ENCODE measurements around the gene TTLL8. TPM values are rescaled to one million over a fixed set of nuclear protein-coding genes. Genes with fewer than 3 reads are reported as not detected.

TTLL8 gene
- total RNA-seq, 3 donors from 2014 or later, result not detected

DNA sequence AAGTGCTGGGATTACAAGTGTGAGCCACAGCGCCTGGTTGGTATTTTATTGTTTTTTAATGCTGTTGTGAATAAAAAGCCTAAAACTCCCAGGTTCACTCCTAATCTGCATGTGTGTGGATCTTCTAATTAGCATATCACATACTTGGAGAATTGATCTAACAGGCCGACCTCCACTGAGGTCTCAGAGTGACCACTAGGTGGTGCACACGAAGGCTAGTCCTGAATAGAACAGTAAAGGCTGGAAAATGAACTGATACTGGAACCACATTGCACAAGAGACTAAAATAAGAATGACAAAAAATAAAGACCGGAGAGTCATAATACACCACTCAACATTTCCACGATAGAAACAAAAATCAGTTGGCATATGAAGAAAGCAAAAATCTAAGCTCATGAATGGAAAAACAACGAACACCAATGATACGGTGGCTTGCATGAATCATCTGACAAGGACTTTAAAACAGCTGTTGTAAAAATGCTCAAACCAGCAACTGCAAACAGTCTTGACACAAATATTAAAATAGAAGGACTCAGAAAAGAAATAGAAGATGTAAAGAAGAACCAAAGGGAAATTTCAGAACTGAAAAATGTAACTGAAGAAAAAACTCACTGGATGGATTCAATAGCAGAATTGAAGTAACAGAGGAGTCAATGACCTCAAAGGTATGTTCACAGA is 78.4 kb downstream of the TTLL8 start:
- Mint-ChIP-seq H3K4me1 (ENCODE audit: low read depth) (peaks cover 42% of the 10 kb centered on the region), H3K36me3 (ENCODE audit: insufficient read depth) (peaks cover 11% of the 10 kb centered on the region), H3K27me3 (ENCODE audit: low read depth) (peaks cover 8% of the 10 kb centered on the region), H3K9me3 (peaks cover 12% of the 10 kb centered on the region), H3K4me3 (peak overlapping the region; percentile 27)
- no peak for DNase-seq
- peak in 1 of 2 donors; percentile 6 for ATAC-seq

GRCh38 chr22:49977578-49977977 is 80.5 kb downstream of the TTLL8 start:
- peaks cover 2% of the 10 kb centered on the region for H3K27me3 Mint-ChIP-seq (ENCODE audit: low read depth)
- peaks cover 11% of the 10 kb centered on the region for H3K36me3 Mint-ChIP-seq (ENCODE audit: insufficient read depth)
- no peak overlapping the region for H3K4me3 Mint-ChIP-seq
- ATAC-seq (no peak), DNase-seq (no peak)
- peaks cover 36% of the 10 kb centered on the region for H3K4me1 Mint-ChIP-seq (ENCODE audit: low read depth)
- H3K9me3 Mint-ChIP-seq, result peaks cover 12% of the 10 kb centered on the region

DNA sequence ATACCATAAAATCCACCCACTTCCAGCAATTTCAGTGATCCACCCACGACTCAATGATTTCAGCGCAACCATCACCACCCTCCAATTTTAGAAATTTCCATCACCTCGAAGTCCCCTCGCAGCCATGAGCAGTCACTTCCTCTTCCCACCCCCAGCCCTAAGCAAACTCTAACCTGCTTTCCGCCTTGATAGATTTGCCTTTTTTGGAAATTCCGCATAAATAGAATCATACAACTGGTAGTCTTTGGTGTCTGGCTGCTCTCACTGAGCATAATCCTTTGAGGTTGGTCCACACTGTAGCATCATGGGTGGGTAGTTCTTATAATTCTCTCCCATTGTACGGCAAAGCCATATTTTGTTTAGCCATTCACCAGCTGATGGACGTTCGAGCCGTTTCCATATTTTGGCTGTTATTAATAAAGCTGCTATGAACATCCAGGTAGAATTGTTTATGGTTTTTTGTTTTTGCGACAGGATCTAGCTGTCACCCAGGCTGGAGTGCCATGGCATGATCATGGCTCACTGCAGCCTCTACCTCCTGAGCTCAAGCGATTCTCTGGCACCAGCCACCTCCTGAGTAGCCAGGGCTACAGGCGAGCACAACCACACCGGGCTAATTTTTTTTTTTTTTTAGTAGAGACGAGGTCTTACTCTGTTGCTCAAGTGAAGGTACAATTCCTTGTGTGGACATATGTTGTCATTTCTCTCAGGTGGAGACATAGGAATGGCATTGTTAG is 81.5 kb downstream of the TTLL8 start:
- ATAC-seq, result peak; percentile 74 to 75
- Mint-ChIP-seq H3K9me3 (peaks cover 12% of the 10 kb centered on the region), H3K4me3 (peak overlapping the region; percentile 43), H3K36me3 (ENCODE audit: insufficient read depth) (peaks cover 11% of the 10 kb centered on the region), H3K4me1 (ENCODE audit: low read depth) (peaks cover 36% of the 10 kb centered on the region), H3K27me3 (ENCODE audit: low read depth) (no peaks in the 10 kb centered on the region)
- peak; percentile 65 for DNase-seq

DNA sequence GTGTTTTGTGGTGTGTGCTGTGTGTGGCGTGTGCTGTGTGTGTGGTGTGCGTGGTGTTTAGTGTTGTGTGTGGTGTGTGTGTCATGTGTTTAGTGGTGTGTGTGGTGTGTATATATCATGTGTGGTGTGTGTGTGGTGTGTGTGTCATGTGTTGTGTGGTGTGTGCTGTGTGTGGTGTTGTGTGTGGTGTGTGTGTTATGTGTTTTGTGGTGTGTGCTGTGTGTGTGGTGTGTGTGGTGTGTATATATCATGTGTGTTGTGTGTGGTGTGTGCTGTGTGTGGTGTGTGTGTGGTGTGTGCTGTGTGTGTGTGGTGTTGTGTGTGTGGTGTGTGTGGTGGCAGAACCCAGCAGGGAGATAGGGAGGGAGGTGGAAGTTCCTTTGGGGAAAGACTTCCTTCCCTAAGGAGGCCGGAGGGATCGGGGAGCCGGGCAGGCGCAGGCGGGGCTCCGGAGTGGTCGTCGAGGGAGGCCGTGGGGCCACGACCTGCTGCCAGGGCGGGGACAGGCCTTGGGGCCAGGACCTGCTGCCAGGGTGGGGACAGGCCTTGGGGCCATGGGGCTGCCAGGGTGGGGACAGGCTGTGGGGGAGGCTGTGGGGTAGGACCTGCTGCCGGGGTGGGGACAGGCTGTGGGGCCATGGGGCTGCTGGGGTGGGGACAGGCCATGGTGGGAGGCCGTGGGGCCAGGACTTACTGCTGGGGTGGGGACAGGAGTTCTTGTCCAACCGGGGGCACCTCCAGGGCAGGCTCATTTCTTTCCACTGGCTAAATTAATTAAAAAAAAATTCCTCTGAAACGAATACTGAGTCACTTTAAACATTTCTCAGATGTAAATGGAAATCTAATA is 82.3 kb downstream of the TTLL8 start:
- ATAC-seq, result peak; percentile 28 to 45
- H3K27me3 Mint-ChIP-seq (ENCODE audit: low read depth), result no peaks in the 10 kb centered on the region

DNA sequence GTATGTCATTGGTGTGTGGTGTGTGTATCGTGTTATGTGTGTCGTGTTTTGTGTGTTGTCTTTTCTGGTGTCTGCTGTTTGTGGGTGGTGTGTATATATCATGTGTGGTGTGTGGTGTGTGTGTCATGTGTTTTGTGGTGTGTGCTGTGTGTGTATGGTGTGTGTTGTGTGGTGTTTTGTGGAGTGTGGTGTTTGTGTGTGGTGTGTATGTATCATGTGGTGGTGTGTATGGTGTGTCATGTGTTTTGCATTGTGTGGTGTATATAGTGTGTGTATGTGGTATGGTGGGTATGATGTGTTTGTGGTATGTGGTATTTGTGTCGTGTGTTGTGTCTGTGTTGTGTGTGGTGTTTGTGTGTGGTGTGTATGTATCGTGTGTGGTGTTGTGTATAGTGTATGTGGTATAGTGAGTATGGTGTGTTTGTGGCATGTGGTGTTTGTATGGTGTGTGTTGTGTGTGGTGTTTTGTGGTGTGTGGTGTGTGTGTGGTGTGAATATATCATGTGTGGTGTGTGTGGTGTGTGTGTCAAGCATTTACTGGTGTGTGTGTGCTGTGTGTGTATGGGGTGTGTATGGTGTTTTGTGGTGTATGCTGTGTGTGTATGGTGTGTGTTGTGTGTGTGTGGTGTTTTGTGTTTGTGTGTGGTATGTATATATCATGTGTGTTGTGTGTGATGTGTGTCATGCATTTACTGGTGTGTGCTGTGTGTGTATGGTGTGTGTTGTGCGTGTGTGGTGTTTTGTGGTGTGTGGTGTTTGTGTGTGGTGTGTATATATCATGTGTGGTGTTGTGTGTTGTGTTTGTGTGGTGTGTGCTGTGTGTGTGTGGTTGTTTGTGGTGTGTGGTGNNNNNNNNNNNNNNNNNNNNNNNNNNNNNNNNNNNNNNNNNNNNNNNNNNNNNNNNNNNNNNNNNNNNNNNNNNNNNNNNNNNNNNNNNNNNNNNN is 84.8 kb downstream of the TTLL8 start:
- Mint-ChIP-seq H3K27me3 (ENCODE audit: low read depth) (no peaks in the 10 kb centered on the region), H3K9me3 (peaks cover 3% of the 10 kb centered on the region), H3K4me3 (no peak overlapping the region), H3K4me1 (ENCODE audit: low read depth) (peaks cover 39% of the 10 kb centered on the region), H3K36me3 (ENCODE audit: insufficient read depth) (peaks cover 5% of the 10 kb centered on the region)
- ATAC-seq (no peak), DNase-seq (no peak)

More for the DNA sequence above, 82.3 kb downstream of the TTLL8 start:
- peak overlapping the region; percentile 43 for H3K4me3 Mint-ChIP-seq
- H3K36me3 Mint-ChIP-seq (ENCODE audit: insufficient read depth), result peaks cover 11% of the 10 kb centered on the region
- peaks cover 40% of the 10 kb centered on the region for H3K4me1 Mint-ChIP-seq (ENCODE audit: low read depth)
- DNase-seq, result peak; percentile 43
- peaks cover 12% of the 10 kb centered on the region for H3K9me3 Mint-ChIP-seq

DNA sequence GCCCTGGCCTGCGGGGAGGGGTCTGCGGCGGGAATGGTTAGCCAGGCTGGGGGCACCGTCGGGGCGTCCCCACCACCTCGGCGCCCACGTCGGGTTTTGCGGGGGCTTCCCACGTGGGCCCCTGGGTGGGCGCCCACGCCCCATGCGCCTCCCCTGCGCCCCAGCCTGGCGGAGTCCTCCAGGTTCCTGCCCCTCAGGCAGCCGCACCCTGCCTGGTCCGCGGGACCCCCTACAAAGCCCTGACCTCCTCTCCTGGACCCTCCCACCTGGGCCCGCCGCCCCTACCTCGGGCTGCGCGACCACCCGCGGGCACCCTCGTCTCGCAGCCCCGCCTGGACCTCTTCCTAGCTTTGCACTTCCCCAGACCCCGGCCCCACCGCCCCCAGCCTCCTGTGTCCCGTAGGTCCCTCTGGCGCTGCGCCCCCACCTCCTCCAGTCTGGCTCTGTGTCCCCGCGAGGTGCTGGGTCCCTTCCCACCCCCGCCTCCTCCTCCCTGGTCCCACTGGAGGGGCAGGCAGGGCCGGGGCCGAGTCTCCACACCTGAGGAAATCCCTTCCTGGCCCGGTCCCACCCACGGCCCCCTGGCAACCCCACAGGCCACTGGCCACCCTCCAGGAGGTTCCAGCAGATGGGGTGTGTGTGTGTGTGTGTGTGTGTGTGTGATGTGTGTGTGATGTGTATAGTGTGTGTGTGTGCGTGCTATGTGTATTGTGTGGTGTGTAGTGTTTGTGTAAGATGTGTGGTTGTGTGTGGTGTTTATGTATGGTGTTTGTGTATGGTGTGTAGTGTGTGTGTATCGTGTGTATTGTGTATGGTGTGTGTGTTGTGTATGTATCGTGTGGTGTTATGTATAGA is 85.7 kb downstream of the TTLL8 start:
- no peak for ATAC-seq
- Mint-ChIP-seq H3K4me1 (ENCODE audit: low read depth) (peaks cover 38% of the 10 kb centered on the region), H3K27me3 (ENCODE audit: low read depth) (no peaks in the 10 kb centered on the region), H3K9me3 (peaks cover 3% of the 10 kb centered on the region), H3K4me3 (no peak overlapping the region), H3K36me3 (ENCODE audit: insufficient read depth) (peaks cover 5% of the 10 kb centered on the region)
- DNase-seq, result peak; percentile 31

- peak; percentile 64 to 66 for ATAC-seq
- H3K9me3 Mint-ChIP-seq, result no peaks in the 10 kb centered on the region
- peak overlapping the region; percentile 84 for H3K4me3 Mint-ChIP-seq
- H3K27me3 Mint-ChIP-seq (ENCODE audit: low read depth), result no peaks in the 10 kb centered on the region
- peak; percentile 78 for DNase-seq
- H3K36me3 Mint-ChIP-seq (ENCODE audit: insufficient read depth), result peaks cover under 1% of the 10 kb centered on the region
- peaks cover 35% of the 10 kb centered on the region for H3K4me1 Mint-ChIP-seq (ENCODE audit: low read depth)
These were observed 86.6 kb downstream of the TTLL8 start for GRCh38 chr22:49971232-49972162.

GRCh38 chr22:49970528-49971231 is 87.4 kb downstream of the TTLL8 start:
- peaks cover 33% of the 10 kb centered on the region for H3K4me1 Mint-ChIP-seq (ENCODE audit: low read depth)
- ATAC-seq (peak; percentile 88 to 89), DNase-seq (peak; percentile 97)
- H3K4me3 Mint-ChIP-seq, result peak overlapping the region; percentile 84
- no peaks in the 10 kb centered on the region for H3K27me3 Mint-ChIP-seq (ENCODE audit: low read depth)
- H3K36me3 Mint-ChIP-seq (ENCODE audit: insufficient read depth), result no peaks in the 10 kb centered on the region
- H3K9me3 Mint-ChIP-seq, result no peaks in the 10 kb centered on the region

GRCh38 chr22:49969751-49970527 is 88.2 kb downstream of the TTLL8 start:
- Mint-ChIP-seq H3K4me1 (ENCODE audit: low read depth) (peaks cover 30% of the 10 kb centered on the region), H3K9me3 (no peaks in the 10 kb centered on the region), H3K27me3 (ENCODE audit: low read depth) (no peaks in the 10 kb centered on the region), H3K4me3 (peak overlapping the region; percentile 84), H3K36me3 (ENCODE audit: insufficient read depth) (no peaks in the 10 kb centered on the region)
- DNase-seq (no peak), ATAC-seq (peak in 1 of 2 donors; percentile 1)

DNA sequence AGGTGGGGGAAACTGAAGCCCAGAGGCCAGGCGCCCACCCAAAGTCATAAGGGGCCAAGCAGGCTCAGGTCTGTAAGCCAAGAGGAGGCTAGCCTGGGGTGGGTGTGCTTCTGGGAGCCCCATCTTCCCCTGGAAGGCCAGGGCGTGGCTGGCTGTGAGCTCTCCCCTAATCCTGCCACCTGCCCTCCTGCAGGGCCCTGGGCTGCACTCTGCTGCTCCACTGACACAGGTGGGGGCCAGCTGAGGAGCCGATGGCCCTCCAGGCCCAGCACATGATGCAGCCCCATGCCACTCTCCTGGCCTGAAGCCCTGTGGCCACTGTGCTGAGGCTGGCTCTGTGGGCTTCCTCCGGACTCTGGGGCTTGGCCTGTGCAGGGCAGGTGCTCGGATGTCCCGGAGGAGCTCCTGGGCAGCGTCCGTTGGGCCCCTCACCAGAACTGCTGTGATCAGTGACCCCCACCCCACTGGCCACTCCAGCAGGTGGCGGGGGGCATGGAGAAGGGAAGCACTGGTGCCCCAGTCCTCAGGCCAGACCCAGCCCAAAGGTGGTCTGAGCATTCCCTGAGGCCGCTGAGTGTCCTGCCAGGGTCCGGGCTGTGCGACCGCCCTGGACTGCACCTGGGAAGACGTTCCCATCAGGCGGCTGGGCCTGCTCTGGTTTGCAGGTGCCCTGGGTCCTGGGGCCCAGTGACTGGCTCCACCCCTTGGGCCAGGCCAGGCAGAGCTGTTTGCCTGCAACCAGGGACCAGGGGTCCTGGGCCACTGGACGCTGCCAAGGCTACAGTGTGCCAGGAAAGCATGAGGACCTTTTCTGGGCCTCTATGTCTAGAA is 89.1 kb downstream of the TTLL8 start:
- H3K4me3 Mint-ChIP-seq, result no peak overlapping the region
- peaks cover 35% of the 10 kb centered on the region for H3K4me1 Mint-ChIP-seq (ENCODE audit: low read depth)
- H3K9me3 Mint-ChIP-seq, result no peaks in the 10 kb centered on the region
- ATAC-seq (no peak), DNase-seq (no peak)
- no peaks in the 10 kb centered on the region for H3K27me3 Mint-ChIP-seq (ENCODE audit: low read depth)
- H3K36me3 Mint-ChIP-seq (ENCODE audit: insufficient read depth), result peaks cover 3% of the 10 kb centered on the region
